22Rv1 (cell line): ENCODE results near the gene WWOX.

Experiments used
- H3K27ac ChIP-seq: fragments of 450-650 bp; 2 replicates; pipeline ENCODE4 v1.5.1; 2017
- CTCF ChIP-seq: fragments of 450-650 bp; IDR thresholded peaks from 2 replicates; pipeline ENCODE4 v1.5.1; 2017; ENCODE audit warnings: mild to moderate bottlenecking
- ZFX ChIP-seq: fragments of 450-650 bp; IDR thresholded peaks from 2 replicates; pipeline ENCODE4 v1.6.1; 2017; ENCODE audit warnings: antibody characterized with exemption, borderline replicate concordance

Gene WWOX

GRCh38 chr16:78365366-78365765, 265.9 kb downstream of the WWOX start:
- TF ChIP-seq CTCF (no peak), ZFX (no peak)
- H3K27ac ChIP-seq, result no peak overlapping the region

- no peak for TF ChIP-seq ZFX
- TF ChIP-seq CTCF, result no peak
- H3K27ac ChIP-seq, result no peak overlapping the region
Measured at GRCh38 chr16:78368121-78369102, 269.0 kb downstream of the WWOX start.

GRCh38 chr16:78372277-78372676, 272.8 kb downstream of the WWOX start:
- H3K27ac ChIP-seq, result no peak overlapping the region
- TF ChIP-seq ZFX, result no peak
- no peak for TF ChIP-seq CTCF

GRCh38 chr16:78375055-78375679, 275.7 kb downstream of the WWOX start:
- TF ChIP-seq ZFX (no peak), CTCF (no peak)
- no peak overlapping the region for H3K27ac ChIP-seq

GRCh38 chr16:78376452-78376851, 277.0 kb downstream of the WWOX start:
- TF ChIP-seq CTCF (no peak), ZFX (no peak)
- H3K27ac ChIP-seq, result no peak overlapping the region

GRCh38 chr16:78377312-78377711, 277.9 kb downstream of the WWOX start:
- no peak overlapping the region for H3K27ac ChIP-seq
- no peak for TF ChIP-seq CTCF
- TF ChIP-seq ZFX, result no peak

GRCh38 chr16:78381060-78381459, 281.6 kb downstream of the WWOX start:
- no peak overlapping the region for H3K27ac ChIP-seq
- no peak for TF ChIP-seq CTCF
- no peak for TF ChIP-seq ZFX
